Astrocyte of the cerebellum (primary cell): ENCODE measurements around the gene MAP7D1.

Experiments used
- DNase-seq: peaks from one replicate; pipeline ENCODE4 v3.0.0-alpha.2; 2011; ENCODE audit warnings: low read depth
- H3K4me3 ChIP-seq: 2 replicates; pipeline ENCODE4 v1.5.1; 2011; ENCODE audit warnings: mild to moderate bottlenecking, low read depth, low read length, moderate library complexity
- in situ Hi-C: cut with HindIII; loops from 2 replicates; pipeline ENCODE4 v1.10.0; 2017; ENCODE audit warnings: low sequenced_read_pairs
- TF ChIP-seq, protein P1 (sequence below): IDR thresholded peaks from 2 replicates; pipeline ENCODE4 v1.5.1; 2012; ENCODE audit warnings: low read length, low read depth, moderate library complexity, mild to moderate bottlenecking; ENCODE audit errors: missing control alignments

MAP7D1 gene

GRCh38 chr1:36155408-36156328, at the start of gene MAP7D1:
MAP7D1 (plus strand) TSS chr1:36156160; CDS start chr1:36156418, 258 bp downstream.
- TF ChIP-seq, protein P1, sequence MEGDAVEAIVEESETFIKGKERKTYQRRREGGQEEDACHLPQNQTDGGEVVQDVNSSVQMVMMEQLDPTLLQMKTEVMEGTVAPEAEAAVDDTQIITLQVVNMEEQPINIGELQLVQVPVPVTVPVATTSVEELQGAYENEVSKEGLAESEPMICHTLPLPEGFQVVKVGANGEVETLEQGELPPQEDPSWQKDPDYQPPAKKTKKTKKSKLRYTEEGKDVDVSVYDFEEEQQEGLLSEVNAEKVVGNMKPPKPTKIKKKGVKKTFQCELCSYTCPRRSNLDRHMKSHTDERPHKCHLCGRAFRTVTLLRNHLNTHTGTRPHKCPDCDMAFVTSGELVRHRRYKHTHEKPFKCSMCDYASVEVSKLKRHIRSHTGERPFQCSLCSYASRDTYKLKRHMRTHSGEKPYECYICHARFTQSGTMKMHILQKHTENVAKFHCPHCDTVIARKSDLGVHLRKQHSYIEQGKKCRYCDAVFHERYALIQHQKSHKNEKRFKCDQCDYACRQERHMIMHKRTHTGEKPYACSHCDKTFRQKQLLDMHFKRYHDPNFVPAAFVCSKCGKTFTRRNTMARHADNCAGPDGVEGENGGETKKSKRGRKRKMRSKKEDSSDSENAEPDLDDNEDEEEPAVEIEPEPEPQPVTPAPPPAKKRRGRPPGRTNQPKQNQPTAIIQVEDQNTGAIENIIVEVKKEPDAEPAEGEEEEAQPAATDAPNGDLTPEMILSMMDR: no peak
- in situ Hi-C loops: no loop called here
- no peak for DNase-seq
- H3K4me3 ChIP-seq: peak within 1 kb of the TSS; percentile 68

- no peak overlapping the region for H3K4me3 ChIP-seq
- in situ Hi-C loops: no loop called here
- TF ChIP-seq, protein P1: no peak
- DNase-seq: no peak
Observed at GRCh38 chr1:36106269-36106668, 49.7 kb upstream of the MAP7D1 start.

DNA sequence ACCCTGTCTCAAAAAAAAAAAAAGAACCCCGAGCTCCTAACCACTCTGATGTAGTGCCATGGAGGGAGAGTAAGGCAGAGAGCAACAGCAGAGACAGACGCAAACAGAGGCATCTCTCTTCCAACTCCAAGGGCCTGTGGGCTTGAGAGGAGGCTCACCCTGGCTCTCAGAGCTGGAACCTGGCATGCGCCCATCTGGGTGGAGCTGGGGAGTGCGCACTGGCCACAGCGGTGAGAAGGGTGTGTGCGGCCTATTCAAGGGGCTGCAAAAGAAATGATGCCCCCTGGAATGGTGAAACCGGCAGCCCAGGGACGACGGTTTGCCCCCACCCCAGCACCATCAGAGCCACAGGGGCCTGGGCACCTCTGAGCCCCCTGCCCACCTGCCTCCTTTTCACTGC, 48.6 kb upstream of the MAP7D1 start:
- no peak overlapping the region for H3K4me3 ChIP-seq
- TF ChIP-seq, protein P1: no peak
- in situ Hi-C loops: no loop called here
- DNase-seq: no peak

DNA sequence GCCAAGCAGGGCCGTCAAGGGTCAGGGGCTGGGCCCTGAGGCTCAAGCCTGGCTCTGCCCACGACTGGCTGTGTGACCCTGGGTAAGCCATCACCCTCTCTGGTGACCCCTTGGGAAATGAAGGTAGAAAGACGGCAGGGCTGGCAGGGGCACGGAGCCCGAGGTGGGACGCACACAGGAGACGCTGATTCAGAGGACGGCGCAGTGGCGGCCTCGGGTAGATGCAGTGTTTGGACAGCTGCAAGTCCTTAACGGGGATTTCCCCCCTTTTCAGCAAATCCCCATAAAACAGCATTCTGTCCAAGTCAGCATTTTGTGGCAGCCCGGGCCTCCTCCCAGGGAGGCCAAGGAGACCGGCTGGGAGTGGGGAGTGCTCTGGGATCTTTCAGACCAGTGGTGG, 47.6 kb upstream of the MAP7D1 start:
- DNase-seq: no peak
- TF ChIP-seq, protein P1: no peak
- no peak overlapping the region for H3K4me3 ChIP-seq
- in situ Hi-C loops: no loop called here

GRCh38 chr1:36109041-36109679, 46.8 kb upstream of the MAP7D1 start:
- in situ Hi-C loops: no loop called here
- no peak overlapping the region for H3K4me3 ChIP-seq
- peak; percentile 66 for DNase-seq
- TF ChIP-seq, protein P1: no peak

- no peak for DNase-seq
- in situ Hi-C loops: no loop called here
- TF ChIP-seq, protein P1: no peak
- no peak overlapping the region for H3K4me3 ChIP-seq
Observed at GRCh38 chr1:36111151-36111550, 44.8 kb upstream of the MAP7D1 start.
